Activated naive CD8-positive, alpha-beta T cell (primary cell): ENCODE measurements around the gene LPAR3.
A peak's percentile ranks its signal among the peaks of the same experiment; 100 is the strongest.

ENCODE experiments used
- H3K27ac Mint-ChIP-seq: one replicate; pipeline ENCODE4 v1.8.0; 2021; ENCODE audit warnings: mixed read lengths
- H3K27me3 Mint-ChIP-seq: one replicate; pipeline ENCODE4 v1.8.0; 2021; ENCODE audit warnings: mixed read lengths
- H3K36me3 Mint-ChIP-seq: one replicate; pipeline ENCODE4 v1.8.0; 2021; ENCODE audit warnings: mixed read lengths
- H3K4me1 Mint-ChIP-seq: one replicate; pipeline ENCODE4 v1.8.0; 2021; ENCODE audit warnings: low read depth, mixed read lengths
- H3K4me3 Mint-ChIP-seq: one replicate; pipeline ENCODE4 v1.8.0; 2021; ENCODE audit warnings: mild to moderate bottlenecking, mixed read lengths
- H3K9me3 Mint-ChIP-seq: one replicate; pipeline ENCODE4 v1.8.0; 2021; ENCODE audit warnings: low read depth, mixed read lengths

The LPAR3 gene, protein sequence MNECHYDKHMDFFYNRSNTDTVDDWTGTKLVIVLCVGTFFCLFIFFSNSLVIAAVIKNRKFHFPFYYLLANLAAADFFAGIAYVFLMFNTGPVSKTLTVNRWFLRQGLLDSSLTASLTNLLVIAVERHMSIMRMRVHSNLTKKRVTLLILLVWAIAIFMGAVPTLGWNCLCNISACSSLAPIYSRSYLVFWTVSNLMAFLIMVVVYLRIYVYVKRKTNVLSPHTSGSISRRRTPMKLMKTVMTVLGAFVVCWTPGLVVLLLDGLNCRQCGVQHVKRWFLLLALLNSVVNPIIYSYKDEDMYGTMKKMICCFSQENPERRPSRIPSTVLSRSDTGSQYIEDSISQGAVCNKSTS

DNA sequence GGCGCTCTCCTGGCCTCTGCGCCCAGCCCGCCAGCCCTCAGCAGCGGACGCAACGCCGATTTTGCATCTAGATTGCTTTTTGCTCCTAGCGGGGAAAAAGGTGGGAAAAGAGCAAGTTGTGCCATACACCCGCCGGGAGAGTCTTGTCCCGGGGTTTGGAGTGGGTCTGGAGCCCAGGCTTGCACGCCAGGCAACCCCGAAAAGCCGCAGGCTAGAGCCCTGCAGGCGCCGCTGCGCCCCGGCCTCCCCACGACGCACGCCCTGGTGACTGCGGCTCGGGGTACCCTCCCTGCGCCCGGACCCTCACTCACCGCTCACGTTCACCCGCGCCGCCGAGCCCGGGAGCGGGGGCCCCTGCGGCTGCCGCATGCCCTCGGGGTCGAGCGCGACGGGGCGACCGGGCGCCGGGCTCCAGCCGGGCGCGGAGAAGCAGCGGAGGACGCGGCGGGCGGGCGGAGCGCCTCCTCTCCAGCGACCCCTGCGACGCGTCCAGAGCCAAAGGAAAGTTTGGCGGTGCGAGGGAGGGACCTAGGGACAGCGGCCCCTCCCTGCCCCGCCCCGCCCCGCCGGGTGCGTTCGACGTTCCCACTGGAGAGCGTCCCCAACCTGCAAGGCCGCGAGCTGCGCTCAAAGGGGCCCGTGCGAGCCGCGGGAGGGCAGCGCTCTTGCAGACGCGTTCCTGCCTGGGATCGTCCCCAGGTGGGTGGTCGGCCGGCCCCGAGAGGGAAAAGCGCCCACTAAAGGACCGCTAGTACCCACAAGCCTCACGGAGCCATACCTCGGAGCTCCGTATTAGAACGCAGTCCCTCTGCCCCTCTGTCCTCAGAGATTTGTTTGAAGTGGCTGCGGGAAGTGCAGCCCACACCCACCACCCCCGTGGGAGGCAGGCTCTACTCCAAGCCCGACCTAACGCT lies at the start of gene LPAR3:
LPAR3 (minus strand) TSS at position 502 of the 914 bp plus-strand sequence. CDS start 27,086 bp downstream, outside the sequence.
- Mint-ChIP-seq H3K27me3 (peaks cover 24% of the 10 kb centered on the region), H3K9me3 (no peaks in the 10 kb centered on the region), H3K36me3 (peaks cover 2% of the 10 kb centered on the region), H3K4me3 (peak within 1 kb of the TSS; percentile 87), H3K27ac (no peak within 1 kb of the TSS), H3K4me1 (peaks cover 26% of the 10 kb centered on the region)

- Mint-ChIP-seq H3K4me3 (no peak overlapping the region), H3K27me3 (no peaks in the 10 kb centered on the region), H3K27ac (no peak overlapping the region), H3K36me3 (peaks cover 2% of the 10 kb centered on the region), H3K4me1 (peaks cover 15% of the 10 kb centered on the region), H3K9me3 (no peaks in the 10 kb centered on the region)
These were observed 48.8 kb upstream of the LPAR3 start for GRCh38 chr1:84941843-84942242.

GRCh38 chr1:84940481-84940880 lies 47.5 kb upstream of the LPAR3 start:
- H3K36me3 Mint-ChIP-seq, result no peaks in the 10 kb centered on the region
- H3K27ac Mint-ChIP-seq, result no peak overlapping the region

GRCh38 chr1:84939761-84940160 lies 46.8 kb upstream of the LPAR3 start:
- Mint-ChIP-seq H3K9me3 (no peaks in the 10 kb centered on the region), H3K4me1 (peaks cover 7% of the 10 kb centered on the region), H3K4me3 (no peak overlapping the region), H3K36me3 (no peaks in the 10 kb centered on the region), H3K27me3 (no peaks in the 10 kb centered on the region), H3K27ac (no peak overlapping the region)

More at GRCh38 chr1:84940481-84940880, 47.5 kb upstream of the LPAR3 start:
- H3K4me3 Mint-ChIP-seq, result no peak overlapping the region
- peaks cover 13% of the 10 kb centered on the region for H3K4me1 Mint-ChIP-seq
- no peaks in the 10 kb centered on the region for H3K27me3 Mint-ChIP-seq
- H3K9me3 Mint-ChIP-seq, result no peaks in the 10 kb centered on the region

- no peaks in the 10 kb centered on the region for H3K9me3 Mint-ChIP-seq
- no peak overlapping the region for H3K27ac Mint-ChIP-seq
- peaks cover 5% of the 10 kb centered on the region for H3K4me1 Mint-ChIP-seq
- no peak overlapping the region for H3K4me3 Mint-ChIP-seq
- no peaks in the 10 kb centered on the region for H3K27me3 Mint-ChIP-seq
- H3K36me3 Mint-ChIP-seq, result no peaks in the 10 kb centered on the region
These were observed 46.1 kb upstream of the LPAR3 start for GRCh38 chr1:84939151-84939550.

DNA sequence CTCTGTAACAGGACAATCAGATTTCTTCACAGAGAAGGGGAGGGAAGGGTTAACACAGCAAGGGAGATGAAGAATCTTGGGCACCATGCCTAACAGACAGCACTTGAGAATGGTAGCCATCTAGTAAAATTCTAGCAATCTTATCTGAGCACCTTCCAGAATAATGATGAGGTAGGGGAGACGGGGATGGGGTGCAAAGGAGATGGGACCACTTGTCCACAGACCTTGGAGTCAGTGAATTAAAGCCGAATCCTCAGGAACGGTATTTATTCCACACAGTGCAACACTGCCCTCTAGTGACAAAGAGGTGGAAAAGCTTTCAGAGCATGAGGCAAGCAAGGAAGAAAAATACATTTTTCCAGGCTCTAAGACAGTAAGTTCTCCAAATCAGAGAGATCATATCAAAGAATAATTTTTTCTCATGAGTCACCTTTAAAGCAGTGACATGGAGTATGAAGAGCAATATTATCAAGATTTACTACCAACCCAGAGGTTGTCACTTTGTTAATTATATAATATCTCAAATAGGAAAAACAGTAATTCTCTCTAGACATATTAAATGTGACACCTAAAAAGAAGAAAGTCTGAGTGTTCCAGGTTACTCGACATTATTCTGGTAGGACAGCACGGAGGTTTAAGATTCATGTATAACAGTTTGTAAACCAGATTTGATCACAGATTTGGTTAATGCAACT lies 43.3 kb upstream of the LPAR3 start:
- Mint-ChIP-seq H3K27ac (no peak overlapping the region), H3K27me3 (no peaks in the 10 kb centered on the region), H3K9me3 (no peaks in the 10 kb centered on the region)

DNA sequence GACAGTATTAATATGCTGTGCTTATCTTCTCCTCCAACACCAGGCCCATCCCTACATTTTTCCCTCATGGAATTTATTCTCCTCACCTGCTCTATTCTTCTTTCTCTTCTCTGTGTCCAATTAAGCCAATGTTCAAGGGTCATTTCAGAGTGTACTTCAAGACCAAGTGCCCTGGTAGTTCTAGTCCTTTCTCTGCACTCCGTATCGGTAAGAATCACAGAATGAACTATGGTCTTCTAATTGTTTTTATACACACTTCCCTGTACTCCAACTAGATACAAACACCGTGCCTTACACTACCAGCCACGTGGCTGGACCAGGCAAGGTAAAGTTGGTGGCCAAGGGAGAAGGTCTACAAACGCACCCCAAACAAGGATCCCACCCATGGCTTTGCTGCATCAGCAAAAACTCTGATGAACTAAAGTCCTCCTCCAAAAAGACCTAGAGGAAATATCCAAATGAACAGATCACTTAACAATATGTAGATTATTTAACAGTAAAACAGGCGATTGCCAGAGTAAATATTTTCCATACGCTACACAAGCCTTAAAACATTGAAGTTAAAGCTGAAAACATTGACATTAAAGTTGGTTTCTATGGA lies 40.1 kb upstream of the LPAR3 start:
- no peak overlapping the region for H3K4me3 Mint-ChIP-seq
- H3K36me3 Mint-ChIP-seq, result no peaks in the 10 kb centered on the region
- H3K9me3 Mint-ChIP-seq, result no peaks in the 10 kb centered on the region
- no peak overlapping the region for H3K27ac Mint-ChIP-seq
- H3K27me3 Mint-ChIP-seq, result no peaks in the 10 kb centered on the region
- H3K4me1 Mint-ChIP-seq, result peaks cover 19% of the 10 kb centered on the region

More for the DNA sequence above, 43.3 kb upstream of the LPAR3 start:
- Mint-ChIP-seq H3K36me3 (no peaks in the 10 kb centered on the region), H3K4me1 (peaks cover 5% of the 10 kb centered on the region), H3K4me3 (no peak overlapping the region)

GRCh38 chr1:84930831-84931230 lies 37.8 kb upstream of the LPAR3 start:
- Mint-ChIP-seq H3K27me3 (no peaks in the 10 kb centered on the region), H3K4me1 (peaks cover 14% of the 10 kb centered on the region), H3K27ac (no peak overlapping the region), H3K4me3 (no peak overlapping the region), H3K36me3 (peaks cover 2% of the 10 kb centered on the region), H3K9me3 (no peaks in the 10 kb centered on the region)

DNA sequence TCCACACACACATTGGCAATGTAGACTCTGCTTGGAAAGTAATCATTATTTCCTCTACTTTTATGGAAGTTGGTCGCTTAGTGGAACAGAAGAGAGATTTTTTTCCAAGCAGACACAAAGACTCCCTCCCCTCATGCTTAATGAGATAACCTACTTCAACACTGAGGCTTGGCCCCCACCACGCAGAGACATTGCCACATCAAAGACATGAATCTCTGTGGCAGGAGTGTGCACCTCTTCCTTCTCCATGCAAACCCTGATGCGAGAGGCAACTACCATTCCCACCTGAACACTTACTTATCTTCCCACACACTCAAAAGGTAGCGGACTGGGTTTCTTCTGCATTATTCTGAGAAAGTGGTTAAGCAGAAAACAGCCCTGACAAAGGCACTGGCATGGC lies 37.3 kb upstream of the LPAR3 start:
- H3K4me3 Mint-ChIP-seq, result no peak overlapping the region
- no peaks in the 10 kb centered on the region for H3K27me3 Mint-ChIP-seq
- H3K9me3 Mint-ChIP-seq, result no peaks in the 10 kb centered on the region
- peaks cover 2% of the 10 kb centered on the region for H3K36me3 Mint-ChIP-seq
- peaks cover 14% of the 10 kb centered on the region for H3K4me1 Mint-ChIP-seq
- H3K27ac Mint-ChIP-seq, result no peak overlapping the region

- H3K9me3 Mint-ChIP-seq, result no peaks in the 10 kb centered on the region
- peaks cover 14% of the 10 kb centered on the region for H3K4me1 Mint-ChIP-seq
- H3K27me3 Mint-ChIP-seq, result no peaks in the 10 kb centered on the region
- no peak overlapping the region for H3K4me3 Mint-ChIP-seq
- H3K36me3 Mint-ChIP-seq, result peaks cover 2% of the 10 kb centered on the region
- H3K27ac Mint-ChIP-seq, result no peak overlapping the region
These were observed 36.6 kb upstream of the LPAR3 start for GRCh38 chr1:84929581-84929980.

DNA sequence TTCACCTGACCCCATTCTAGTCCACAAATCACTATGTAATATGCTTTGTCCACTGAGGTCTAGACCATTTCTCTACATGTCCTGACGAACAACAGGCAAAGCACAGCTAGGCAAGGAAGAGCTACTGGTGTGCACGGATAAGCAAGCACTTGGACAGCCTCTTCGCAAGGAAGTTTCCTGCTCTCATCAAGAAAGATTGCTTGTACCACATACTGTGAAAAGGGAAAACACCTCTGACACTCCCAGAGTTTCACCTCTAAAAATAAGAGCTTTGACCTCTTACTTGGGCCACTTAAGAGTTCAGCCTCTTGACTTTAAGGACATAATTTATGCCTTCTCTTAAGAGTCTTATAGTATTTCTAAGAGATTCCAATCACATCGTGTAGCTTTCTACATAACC lies 36.0 kb upstream of the LPAR3 start:
- H3K4me3 Mint-ChIP-seq, result no peak overlapping the region
- peaks cover 2% of the 10 kb centered on the region for H3K36me3 Mint-ChIP-seq
- peaks cover 14% of the 10 kb centered on the region for H3K4me1 Mint-ChIP-seq

GRCh38 chr1:84923317-84923716 lies 30.3 kb upstream of the LPAR3 start:
- no peaks in the 10 kb centered on the region for H3K9me3 Mint-ChIP-seq
- H3K36me3 Mint-ChIP-seq, result peaks cover 2% of the 10 kb centered on the region
- no peak overlapping the region for H3K27ac Mint-ChIP-seq
- H3K4me1 Mint-ChIP-seq, result no peaks in the 10 kb centered on the region
- H3K4me3 Mint-ChIP-seq, result no peak overlapping the region
- H3K27me3 Mint-ChIP-seq, result no peaks in the 10 kb centered on the region

More for the DNA sequence above, 36.0 kb upstream of the LPAR3 start:
- Mint-ChIP-seq H3K27ac (no peak overlapping the region), H3K9me3 (no peaks in the 10 kb centered on the region), H3K27me3 (no peaks in the 10 kb centered on the region)

DNA sequence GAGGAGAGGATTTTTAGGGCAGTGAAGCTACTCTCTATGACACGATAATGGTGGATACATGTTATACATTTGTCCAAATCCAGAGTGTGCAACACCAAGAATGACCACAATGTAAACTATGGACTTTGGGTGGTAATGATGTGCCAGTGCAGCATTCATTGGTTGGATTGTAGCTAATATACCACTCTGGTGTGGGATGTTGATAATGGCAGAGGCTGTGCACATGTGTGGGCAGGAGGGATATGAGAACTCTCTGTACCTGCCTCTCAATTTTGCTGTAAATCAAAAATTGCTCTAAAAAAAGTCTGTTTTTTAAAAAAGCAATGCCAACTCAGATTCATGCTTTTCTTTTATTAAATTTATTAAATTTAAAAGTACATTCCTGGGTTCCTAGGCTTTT lies 27.2 kb upstream of the LPAR3 start:
- H3K27me3 Mint-ChIP-seq, result no peaks in the 10 kb centered on the region
- H3K4me1 Mint-ChIP-seq, result no peaks in the 10 kb centered on the region
- H3K36me3 Mint-ChIP-seq, result no peaks in the 10 kb centered on the region
- no peaks in the 10 kb centered on the region for H3K9me3 Mint-ChIP-seq
- no peak overlapping the region for H3K4me3 Mint-ChIP-seq
- H3K27ac Mint-ChIP-seq, result no peak overlapping the region

GRCh38 chr1:84919461-84919970 lies 26.5 kb upstream of the LPAR3 start:
- Mint-ChIP-seq H3K9me3 (no peaks in the 10 kb centered on the region), H3K4me3 (no peak overlapping the region), H3K27me3 (no peaks in the 10 kb centered on the region), H3K27ac (no peak overlapping the region), H3K4me1 (no peaks in the 10 kb centered on the region), H3K36me3 (no peaks in the 10 kb centered on the region)
